GM19468 (cell line): ENCODE measurements around the gene DRAP1.

ENCODE experiments used
- ATAC-seq: cut with Tn5 transposase; IDR thresholded peaks from one replicate; pipeline ENCODE4 v1.9.1; 2021; ENCODE audit warnings: mild to moderate bottlenecking, moderate library complexity, moderate number of reproducible peaks; ENCODE audit not compliant: unreplicated experiment; ENCODE audit errors: extremely low read depth

DRAP1 gene

DNA sequence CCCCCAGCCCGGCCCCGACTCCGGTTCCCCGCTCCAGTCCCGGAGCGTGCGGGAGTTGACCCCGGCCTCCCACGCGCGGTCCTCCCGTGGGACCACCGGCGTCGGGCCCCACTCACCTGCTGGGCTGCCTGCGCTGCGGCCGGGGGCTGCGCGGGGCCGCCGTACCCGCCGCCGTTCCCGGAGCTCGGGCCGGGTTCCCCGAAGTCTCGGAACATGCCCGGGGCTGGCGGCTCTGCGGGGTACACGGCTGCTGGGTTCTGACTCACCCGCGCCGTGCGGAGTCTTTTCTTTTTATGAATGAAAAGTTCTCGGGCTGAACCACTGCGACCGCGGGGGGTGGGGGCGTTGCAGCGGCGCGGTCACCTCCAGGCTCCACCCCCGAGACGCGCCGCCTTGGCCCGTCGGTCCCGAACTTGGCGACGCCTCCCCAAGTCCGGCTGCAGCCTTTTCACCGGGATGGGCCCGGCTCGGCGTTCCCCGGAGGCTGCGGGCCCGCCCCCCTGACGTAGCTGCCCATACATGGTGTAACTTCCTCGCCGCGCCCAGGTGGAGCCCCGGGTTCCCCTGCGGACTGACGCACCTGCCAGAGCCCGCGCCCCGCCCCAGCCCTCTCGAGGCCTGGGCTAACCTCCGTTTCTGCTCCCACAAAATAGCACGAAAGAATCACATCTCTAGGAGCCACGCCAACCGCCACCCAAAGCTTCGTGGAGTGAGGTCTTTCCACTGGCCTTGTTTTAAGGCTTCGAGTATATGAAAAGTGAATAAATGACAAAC, 18.9 kb upstream of the DRAP1 start, which contains the start of gene FOSL1:
TSS of gene FOSL1 (minus strand) at position 264 of the 774 bp plus-strand sequence. CDS start at position 215, 49 bp downstream.
- peak; percentile 23 for ATAC-seq

DNA sequence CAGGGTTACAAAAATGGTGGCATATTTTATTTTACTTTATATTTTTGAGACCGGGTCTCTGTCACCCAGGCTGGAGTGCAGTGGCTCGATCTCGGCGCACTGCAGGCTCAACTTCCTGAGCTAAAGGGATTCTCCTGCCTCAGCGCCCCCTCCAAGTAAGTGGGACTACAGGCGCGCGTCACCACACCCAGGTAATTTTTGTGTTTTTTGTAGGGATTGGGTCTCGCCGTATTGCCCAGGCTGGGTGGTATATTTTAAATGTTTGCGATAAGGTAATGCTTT, 18.4 kb upstream of the DRAP1 start:
- no peak for ATAC-seq

DNA sequence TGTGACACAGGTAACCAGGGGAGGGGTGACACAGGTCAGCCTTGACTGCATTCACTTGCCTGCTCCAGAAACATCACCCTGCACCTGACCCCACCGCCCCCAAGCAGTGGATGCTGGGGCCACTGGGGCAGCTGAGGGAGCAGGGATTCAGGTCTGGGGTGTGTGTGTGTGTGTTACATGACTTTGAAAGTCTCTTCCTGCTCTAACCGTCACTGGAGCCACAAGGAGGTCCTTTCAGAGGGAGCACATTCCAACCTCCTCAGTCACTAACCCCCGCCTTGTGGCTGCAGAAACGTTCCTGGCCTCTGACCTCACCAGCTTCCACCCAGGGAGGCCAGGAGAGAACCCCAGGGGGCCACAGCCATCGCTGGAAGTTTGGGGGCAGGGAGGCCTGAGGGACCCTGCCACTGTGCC, 16.2 kb upstream of the DRAP1 start:
- ATAC-seq, result no peak

DNA sequence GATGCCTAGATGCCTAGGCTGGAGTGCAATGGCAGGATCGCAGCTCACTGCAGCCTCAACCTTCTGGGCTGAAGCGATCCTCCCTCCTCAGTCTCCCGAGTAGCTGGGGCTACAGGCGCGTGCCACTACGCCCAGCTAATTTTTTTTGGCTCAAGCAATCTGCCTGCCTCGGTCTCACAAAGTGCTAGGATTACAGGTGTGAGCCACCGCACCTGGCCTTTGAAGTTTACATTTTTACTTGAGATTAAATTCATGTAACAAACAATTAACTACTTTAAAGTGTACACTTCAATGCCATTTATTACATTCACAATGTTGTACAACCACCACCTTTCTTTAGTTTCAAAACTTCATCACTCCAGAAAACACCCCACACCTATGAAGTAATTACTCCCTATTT, 15.5 kb upstream of the DRAP1 start:
- ATAC-seq, result no peak

DNA sequence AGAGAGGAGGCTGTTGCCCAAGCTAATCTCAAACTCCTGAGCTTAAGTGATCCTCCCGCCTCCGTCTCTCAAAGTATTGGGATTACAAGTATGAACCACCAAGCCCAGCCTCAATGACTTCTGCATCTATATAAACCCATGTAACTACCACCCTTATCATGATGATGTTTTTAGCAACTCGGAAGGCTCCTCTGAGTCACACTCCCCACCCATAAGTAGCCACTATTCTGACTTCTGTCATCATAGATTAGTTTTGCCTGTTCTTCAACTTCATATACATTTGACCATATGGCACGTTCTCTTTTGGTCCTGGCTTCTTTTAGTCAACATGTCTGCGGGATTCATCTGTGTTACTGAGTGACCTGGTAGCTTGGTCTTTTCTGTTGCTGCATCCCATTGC, 12.6 kb upstream of the DRAP1 start:
- no peak for ATAC-seq

DNA sequence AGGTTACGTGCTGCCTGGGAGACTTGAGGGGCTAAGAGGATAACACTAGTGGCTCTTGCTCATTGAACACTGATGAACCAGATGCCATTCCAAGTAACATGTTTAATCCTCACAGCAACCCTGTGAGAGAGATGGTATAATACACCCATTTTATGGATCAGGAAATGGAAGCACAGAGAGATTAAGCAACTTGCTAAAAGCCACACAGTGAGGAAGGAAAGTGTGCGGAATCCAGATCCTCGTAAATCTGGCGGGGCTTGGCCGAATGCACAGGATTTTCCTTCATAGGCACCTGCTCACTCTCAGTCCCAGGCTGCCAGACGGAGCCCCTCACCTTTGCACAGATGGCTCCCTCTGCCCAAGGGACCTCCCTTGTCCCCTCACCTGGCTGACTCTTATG, 11.3 kb upstream of the DRAP1 start:
- no peak for ATAC-seq

DNA sequence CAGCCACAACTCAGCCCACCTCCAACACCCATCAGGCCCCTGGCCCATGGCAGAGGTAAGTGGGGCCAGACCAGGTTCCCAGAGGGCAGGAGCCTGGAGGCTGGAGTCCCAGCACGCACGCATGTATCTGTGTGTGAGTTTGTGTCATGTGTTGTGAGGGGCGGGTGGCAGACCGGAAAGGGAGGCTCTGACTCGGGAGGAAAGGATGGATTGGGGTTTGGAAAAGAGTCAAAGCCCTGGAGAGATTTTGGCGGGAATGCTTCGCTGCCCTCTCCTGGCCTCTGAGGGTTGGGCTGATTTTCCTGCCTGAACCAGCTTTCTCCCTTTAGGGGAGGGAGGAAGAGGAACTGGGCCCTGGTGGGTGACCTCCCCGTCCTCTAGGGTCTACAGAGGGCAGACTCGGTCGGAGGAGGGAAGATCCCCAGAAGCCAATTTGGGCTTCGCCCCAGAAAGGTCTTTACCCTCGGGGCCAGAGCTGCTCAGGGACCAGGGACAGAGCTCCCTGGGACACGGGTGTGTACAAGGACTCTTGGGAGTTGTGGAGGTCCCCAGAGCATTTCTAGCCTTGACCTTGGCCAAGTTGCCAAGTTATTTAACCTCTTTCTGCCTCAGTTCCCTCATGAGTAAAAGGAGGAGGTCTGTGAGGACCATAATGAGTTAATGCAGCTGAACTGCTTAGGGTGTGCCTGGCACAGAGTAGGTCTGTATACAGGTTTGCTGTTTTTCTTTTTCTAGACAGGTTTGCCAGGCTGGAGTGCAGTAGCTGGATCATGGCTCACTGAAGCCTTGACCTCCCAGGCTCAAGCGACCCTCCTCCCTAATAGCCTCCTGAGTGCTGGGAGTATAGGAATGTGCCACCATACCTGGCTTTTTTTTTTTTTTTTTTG, 7.3 kb upstream of the DRAP1 start:
- ATAC-seq, result no peak

DNA sequence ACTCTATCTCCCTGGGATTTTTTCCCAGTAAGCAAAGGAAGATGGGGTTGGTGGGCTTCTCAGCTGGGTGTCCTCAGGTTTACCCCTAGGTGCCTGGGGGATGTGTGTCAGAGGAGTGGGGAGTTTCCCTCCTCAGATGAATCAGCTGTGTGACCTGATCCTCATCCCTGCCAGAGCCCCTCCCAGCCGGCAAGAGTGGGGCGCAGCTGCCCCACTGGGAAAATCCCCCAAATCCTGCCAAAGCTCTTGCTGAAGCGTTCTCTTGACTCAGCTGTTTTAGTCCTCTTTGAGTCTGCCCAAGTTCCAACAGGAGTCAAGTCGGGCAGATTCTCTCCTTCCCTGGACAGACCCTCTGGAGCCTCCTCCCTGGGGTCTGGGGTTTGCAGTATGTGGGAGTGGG, 6.4 kb upstream of the DRAP1 start:
- ATAC-seq, result no peak

DNA sequence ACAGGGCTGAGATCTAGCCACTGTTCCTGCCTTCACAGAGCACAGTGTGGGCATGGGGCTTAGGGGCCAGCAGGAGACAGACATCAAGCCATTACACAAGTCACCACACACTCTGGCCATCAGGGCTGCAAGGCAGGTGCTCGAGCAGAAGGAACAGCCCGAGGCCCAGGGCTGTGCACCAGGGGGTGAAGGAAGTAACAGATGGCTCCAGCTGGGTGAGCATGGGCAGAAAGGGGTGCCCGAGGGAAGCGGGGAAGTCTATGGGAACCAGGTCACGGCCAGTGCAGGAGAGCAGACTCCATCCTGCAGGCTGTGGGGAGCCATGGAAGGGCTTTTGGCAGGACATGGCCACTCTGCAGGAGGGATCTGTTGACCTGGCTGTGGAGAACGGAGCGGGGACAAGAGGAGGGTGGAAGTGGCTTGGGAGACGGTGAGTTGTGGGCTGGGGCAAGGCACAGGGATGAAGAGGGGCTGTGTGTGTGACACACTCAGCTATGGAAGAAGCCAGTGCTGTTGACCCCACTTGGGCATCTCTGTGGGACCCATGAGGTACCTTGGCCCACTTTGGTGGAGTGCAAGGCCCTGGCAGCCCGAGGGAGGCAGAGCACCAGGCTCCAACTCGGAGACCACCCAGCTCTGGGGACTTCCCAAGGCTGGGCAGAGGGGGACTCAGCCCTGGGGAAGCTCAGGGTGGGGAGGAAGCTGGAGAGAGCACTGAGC, 4.0 kb upstream of the DRAP1 start:
- no peak for ATAC-seq

DNA sequence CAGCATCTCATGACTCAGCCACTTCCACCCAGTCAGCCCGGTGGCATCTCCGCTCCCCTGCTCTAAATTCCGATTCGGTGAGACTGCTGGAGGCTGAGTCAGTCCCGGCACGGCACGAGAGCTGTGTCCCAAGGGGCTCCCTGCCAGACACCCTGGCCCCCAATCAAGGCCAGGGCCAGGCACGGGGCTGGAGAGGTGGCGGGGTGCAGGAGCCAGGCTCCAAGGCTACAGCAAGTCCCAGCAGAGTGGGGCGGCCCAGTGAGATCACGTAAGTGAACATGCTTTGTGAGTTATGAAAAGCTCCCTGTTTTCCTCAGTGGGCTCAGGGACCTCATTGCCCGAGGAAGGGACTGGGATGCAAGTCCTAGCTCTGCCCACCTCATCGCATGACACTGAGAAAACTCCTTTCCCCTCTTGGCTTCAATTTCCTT, 3.4 kb upstream of the DRAP1 start:
- no peak for ATAC-seq

DNA sequence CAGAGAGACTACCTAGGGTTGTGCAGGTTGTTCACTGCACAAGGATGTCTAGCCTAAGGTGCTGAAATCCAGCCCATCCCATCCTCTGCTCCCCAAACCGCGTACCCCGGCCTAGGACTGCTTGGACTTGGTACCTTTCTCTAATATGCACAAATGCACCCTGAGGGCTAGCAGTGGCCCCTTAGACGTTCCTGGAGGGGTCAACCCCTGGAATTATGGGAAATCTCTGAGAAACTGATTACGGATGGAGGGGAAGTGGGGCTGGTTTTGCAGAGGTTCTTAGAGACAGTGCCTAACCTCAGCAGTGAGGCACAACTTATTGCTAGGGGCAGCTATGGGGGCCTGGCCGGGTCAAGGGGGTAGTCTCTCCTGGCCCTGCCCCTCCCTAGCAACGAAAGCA, 2.8 kb upstream of the DRAP1 start:
- ATAC-seq, result no peak

DNA sequence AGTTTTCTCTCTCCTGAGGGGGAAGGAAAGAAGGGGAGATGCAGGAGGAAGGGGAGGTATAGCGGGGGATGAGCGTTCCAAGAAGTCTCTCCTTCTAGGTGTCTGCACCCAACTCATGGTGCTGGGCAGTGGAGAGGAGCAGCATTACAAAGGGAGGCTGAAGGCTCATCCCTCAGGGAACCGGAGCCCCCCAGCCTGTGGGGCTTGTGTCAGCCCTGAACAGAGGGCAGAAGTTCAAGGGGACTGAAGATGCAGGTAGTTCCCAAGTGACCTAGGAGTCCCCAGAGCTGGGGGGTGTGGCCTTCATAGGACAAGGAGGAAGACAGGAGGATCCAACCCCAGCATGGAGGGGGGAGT, 2.2 kb upstream of the DRAP1 start:
- ATAC-seq, result no peak

DNA sequence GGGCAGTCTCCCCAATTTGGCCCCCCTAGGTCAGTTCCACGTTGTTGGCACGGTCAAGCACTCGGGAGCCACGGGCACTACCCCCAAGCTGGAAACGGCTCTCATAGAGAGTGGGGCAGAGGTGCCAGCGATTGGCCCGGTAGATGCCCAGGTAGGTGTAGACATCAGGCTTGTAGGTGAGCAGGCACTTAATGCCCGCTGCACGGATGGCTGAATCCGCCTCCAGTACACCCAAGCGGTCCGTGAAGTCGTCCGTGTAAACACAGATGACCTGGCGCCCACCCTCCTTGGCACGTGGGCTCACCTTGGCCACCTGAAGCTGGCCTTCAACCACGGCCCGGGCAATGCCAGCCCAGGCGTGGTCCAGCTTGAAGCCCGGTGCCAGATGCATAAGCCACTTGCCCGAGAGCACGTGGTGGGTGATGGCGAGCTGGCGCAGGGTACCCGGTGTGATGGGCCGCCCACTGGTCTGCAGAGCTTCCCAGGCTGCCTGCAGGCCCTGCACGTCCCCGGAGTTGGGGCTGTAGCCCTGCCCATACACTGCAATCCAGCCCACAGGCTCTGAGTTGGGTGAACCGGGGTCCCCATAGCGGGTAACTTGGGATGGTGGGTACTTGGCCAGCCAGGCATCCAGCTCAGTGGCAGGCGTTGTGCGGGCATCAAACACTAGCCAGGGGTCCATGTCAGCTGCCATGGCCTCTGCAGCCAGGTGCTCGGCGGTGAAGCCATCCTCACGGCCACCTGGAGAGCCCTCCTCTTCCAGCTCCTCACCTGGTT, 1.6 kb upstream of the DRAP1 start:
- ATAC-seq, result no peak

DNA sequence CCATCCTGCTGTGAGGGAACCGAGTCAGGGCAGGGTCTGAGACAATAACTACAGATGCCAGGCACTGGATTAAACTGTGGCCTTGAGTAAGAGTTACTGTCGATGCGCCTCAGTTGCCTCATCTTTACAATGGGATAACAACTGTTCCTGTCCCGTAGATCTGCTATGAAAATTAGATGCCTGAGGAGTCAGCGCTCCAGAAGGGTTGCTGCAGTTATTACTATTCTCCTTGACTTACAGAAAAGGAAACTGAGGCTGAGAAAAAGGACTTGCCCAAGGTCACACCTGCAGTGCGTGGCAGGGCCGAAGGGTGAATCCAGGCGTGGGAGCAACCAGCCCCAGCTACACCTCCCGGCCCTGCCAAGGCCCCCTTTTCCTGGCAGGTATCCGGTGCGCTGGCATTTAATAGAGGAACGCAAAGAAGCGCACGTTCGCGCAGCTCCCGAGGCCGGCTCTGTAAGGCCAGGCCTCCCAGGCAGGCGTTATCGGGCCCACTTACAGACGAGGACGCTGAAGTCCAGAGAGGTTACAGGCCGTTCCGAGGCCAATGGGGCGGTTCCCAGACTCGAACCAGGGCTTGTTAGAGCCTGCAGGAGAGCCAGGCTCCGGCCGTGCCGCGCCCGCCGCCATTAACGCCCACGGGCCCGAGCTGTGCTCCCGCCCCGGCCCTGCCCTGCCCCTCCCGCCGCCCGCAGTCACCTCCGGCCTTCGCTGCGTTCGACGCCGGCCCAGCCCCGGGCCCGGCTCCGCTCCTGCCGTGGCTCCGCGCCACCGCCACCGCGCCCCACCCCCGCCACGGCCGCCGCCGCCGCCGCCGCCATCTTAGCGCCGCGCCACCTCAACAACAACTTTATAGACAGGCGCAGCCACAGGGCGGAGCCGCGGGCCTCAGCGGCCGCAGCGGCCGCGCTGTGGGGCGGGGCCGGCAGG, 750 bp upstream of the DRAP1 start, which contains the start of gene C11orf68:
TSS of gene C11orf68 (minus strand) at position 852 of the 930 bp plus-strand sequence. CDS start at position 821, 31 bp downstream.
- ATAC-seq, result peak; percentile 13

DNA sequence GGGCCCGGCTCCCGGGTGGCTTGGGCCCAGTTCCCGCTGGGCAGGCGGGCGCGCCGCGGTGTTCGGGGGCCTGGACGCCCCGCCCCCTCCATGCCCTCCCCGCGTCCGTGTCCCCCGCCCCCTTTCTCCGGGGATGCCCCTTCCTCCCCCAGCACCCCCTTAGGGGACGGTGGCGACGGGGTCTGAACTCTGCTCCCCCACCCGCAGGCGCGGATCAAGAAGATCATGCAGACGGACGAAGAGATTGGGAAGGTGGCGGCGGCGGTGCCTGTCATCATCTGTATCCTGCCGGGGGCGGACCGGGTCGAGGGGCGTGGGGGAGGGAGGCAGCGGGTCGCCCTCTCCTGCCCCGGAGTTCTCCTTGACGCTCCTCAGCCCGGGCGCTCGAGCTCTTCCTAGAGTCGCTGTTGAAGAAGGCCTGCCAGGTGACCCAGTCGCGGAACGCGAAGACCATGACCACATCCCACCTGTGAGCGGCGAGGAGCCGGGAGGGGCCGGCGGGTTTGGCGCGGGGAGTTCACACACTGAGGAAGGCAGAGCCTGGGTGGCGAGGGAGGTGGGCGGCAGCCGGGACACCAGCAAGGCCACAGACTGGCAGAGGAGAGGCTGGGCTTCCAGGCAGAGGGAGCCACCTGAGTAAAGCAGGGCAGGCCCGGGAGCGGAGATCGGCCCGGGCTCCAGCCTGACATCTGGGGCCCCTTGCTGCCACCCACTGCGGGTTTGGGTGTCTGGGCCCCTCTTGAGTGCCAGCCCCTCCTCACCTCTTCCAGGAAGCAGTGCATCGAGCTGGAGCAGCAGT, 546 bp downstream of the DRAP1 start:
- no peak for ATAC-seq

DNA sequence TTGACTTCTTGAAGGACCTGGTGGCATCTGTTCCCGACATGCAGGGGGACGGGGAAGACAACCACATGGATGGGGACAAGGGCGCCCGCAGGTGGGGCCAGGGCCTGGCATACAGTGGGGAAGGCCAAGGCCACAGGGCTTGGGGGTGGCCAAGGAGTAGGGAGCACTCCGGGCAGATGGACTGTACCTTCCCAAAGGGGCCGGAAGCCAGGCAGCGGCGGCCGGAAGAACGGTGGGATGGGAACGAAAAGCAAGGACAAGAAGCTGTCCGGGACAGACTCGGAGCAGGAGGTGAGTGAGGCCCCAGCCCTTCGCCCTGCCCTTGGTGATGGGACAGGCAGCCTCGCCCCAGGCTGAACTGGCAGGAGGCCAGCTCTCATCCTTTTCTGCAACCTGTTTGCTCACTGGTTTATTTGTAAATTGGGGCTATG, 1.2 kb downstream of the DRAP1 start:
- no peak for ATAC-seq

DNA sequence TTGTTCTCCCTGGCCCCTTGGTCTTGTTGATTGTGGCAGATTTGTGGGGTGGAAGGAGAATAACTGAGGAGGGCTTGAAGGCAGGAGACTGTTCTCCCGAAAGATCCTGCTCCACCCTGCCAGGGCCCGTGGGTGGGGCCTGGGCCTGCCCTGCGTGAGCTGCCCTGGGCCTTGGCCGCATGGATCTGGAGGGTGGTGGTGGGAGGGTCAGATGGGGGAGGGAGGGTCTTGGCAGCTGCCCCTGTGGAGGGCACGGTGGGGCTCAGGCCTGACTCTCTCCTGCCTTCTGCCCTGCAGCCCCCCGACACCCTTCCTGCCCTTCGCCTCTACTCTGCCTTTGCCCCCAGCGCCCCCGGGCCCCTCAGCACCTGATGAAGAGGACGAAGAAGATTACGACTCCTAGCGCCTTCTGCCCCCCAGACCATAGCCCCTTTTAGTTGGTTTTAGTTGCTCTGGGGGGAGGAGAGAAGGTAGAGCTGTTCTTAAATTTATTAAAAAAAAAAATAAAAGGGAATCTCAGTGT, 1.9 kb downstream of the DRAP1 start:
- no peak for ATAC-seq

DNA sequence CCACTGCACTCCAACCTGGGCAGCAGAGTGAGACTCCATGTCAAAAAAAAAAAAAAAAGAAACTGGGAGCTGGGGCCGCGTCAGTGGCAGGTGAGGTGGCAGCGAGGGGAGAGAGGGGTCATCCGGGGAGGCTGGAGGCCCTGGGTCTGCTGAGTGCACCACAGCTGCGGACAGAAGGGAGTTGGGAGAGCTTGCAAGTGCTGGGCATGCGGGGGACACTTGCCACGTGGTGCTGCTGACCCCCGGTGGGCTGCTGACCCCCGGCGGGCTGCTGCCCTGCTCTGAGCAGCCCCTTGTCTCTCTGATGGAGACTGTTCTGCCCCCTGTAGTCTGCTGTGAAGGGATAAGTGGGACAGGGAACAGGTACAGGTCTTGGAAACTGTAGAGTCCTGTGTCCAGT, 2.6 kb downstream of the DRAP1 start:
- ATAC-seq, result no peak
